Measurements from ENCODE around the gene CDC42BPB.

Gene CDC42BPB

DNA sequence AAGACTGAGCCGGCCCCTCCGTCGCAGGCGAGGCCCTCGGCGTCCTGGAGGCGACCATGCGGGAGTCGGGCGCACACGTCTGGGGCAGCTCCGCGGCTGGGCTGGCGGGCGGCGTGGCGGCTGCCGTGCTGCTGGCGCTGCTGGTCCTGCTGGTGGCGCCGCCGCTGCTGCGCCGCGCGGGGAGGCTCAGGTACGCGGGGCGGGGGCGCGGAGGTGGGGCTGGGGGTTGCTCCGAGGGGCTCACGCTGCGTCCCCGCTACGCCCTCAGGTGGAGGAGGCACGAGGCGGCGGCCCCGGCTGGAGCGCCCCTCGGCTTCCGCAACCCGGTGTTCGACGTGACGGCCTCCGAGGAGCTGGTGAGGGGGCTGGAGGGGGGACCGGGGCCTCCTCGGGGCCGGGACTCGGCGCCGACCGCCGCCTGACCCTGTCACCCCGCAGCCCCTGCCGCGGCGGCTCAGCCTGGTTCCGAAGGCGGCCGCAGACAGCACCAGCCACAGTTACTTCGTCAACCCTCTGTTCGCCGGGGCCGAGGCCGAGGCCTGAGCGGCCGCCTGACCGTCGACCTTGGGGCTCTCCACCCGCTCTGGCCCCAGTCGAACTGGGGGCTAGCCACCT is 127.1 kb downstream of the CDC42BPB start:
- DNase-seq, result peak; percentile 46
- no peak overlapping the region for H3K4ac ChIP-seq (ENCODE audit: low read depth, low read length)
- H2BK120ac ChIP-seq (ENCODE audit: low read depth, low read length), result no peak overlapping the region
- H3K23ac ChIP-seq (ENCODE audit: low read length), result no peak overlapping the region
- H3K79me1 ChIP-seq (ENCODE audit: low read length), result no peaks in the 10 kb centered on the region
- H3K27ac ChIP-seq (ENCODE audit: low read depth, low read length), result no peak overlapping the region
- peaks cover 2% of the 10 kb centered on the region for H3K4me1 ChIP-seq (ENCODE audit: control insufficient read depth, low read depth, low read length)
- H4K5ac ChIP-seq (ENCODE audit: low read length), result no peak overlapping the region
- peaks cover 11% of the 10 kb centered on the region for H3K27me3 ChIP-seq (ENCODE audit: insufficient read depth, low read length, poor library complexity)
- no peak overlapping the region for H2AK5ac ChIP-seq (ENCODE audit: low read length)
- H3K56ac ChIP-seq (ENCODE audit: low read length), result no peak overlapping the region
- H3K79me2 ChIP-seq (ENCODE audit: control insufficient read depth, insufficient read depth, low read length), result no peaks in the 10 kb centered on the region
- no peak overlapping the region for H3K4me3 ChIP-seq (ENCODE audit: low read length)
- H4K8ac ChIP-seq (ENCODE audit: low read depth, low read length), result no peak overlapping the region
- no peak overlapping the region for H2BK5ac ChIP-seq (ENCODE audit: low read length)
- H2BK15ac ChIP-seq (replicated peaks; ENCODE audit: low read depth), result no peak overlapping the region
- WGBS (ENCODE audit: extremely low coverage, insufficient coverage, low lambda C conversion rate), result no CpG with 5 or more reads among the region's 74 CpGs
- peaks cover 2% of the 10 kb centered on the region for H3K36me3 ChIP-seq (ENCODE audit: control insufficient read depth, insufficient read depth, low read length)
- H3K9ac ChIP-seq (ENCODE audit: low read length), result no peak overlapping the region
- no peak overlapping the region for H3K4me2 ChIP-seq (ENCODE audit: low read length)
- no peak overlapping the region for H3K18ac ChIP-seq (ENCODE audit: low read length)

DNA sequence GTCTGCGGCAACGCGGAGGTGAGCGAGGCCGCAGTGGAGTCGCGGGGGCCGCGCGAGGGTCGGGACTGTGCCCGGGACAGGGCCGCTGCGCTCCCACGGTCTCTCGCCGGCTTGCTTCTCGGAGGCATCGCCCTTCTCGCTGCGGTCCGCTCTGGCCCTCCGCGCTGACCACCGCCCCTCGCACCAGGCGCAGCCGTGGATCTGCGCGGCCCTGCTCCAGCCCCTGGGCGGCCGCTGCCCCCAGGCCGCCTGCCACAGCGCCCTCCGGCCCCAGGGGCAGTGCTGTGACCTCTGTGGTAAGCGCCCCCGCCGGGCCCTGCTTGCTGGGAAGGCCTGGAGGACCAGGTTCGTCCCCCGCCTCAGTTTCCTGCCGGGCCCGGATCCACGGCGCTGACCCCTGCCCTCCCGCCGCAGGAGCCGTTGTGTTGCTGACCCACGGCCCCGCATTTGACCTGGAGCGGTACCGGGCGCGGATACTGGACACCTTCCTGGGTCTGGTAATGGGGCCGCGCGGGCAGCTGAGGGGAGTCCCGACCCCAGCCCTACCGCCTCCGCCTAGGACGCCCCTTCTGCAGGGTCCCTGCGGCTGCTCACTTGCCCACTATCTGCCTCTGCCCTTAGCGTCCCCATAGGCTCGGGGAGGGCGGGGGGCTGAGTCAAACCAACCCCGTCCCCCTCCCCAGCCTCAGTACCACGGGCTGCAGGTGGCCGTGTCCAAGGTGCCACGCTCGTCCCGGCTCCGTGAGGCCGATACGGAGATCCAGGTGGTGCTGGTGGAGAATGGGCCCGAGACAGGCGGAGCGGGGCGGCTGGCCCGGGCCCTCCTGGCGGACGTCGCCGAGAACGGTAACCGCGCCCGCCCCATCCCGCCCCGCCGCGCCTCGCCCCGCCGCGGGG is 127.9 kb downstream of the CDC42BPB start:
- Histone ChIP-seq H3K56ac (ENCODE audit: low read length) (peak overlapping the region; percentile 67), H3K79me1 (ENCODE audit: low read length) (no peaks in the 10 kb centered on the region), H2BK5ac (ENCODE audit: low read length) (no peak overlapping the region), H3K4ac (ENCODE audit: low read depth, low read length) (no peak overlapping the region), H2AK5ac (ENCODE audit: low read length) (no peak overlapping the region), H4K8ac (ENCODE audit: low read depth, low read length) (no peak overlapping the region), H3K79me2 (ENCODE audit: control insufficient read depth, insufficient read depth, low read length) (no peaks in the 10 kb centered on the region), H2BK120ac (ENCODE audit: low read depth, low read length) (no peak overlapping the region), H3K27ac (ENCODE audit: low read depth, low read length) (no peak overlapping the region), H3K27me3 (ENCODE audit: insufficient read depth, low read length, poor library complexity) (peaks cover 11% of the 10 kb centered on the region), H3K36me3 (ENCODE audit: control insufficient read depth, insufficient read depth, low read length) (peaks cover 2% of the 10 kb centered on the region), H3K4me3 (ENCODE audit: low read length) (no peak overlapping the region), H2BK15ac (replicated peaks; ENCODE audit: low read depth) (no peak overlapping the region), H3K9ac (ENCODE audit: low read length) (peak overlapping the region; percentile 3), H3K18ac (ENCODE audit: low read length) (no peak overlapping the region), H3K4me2 (ENCODE audit: low read length) (peak overlapping the region; percentile 99), H3K4me1 (ENCODE audit: control insufficient read depth, low read depth, low read length) (peaks cover 2% of the 10 kb centered on the region), H3K23ac (ENCODE audit: low read length) (no peak overlapping the region), H4K5ac (ENCODE audit: low read length) (no peak overlapping the region)
- WGBS (ENCODE audit: extremely low coverage, insufficient coverage, low lambda C conversion rate), result no CpG with 5 or more reads among the region's 94 CpGs
- DNase-seq, result no peak

DNA sequence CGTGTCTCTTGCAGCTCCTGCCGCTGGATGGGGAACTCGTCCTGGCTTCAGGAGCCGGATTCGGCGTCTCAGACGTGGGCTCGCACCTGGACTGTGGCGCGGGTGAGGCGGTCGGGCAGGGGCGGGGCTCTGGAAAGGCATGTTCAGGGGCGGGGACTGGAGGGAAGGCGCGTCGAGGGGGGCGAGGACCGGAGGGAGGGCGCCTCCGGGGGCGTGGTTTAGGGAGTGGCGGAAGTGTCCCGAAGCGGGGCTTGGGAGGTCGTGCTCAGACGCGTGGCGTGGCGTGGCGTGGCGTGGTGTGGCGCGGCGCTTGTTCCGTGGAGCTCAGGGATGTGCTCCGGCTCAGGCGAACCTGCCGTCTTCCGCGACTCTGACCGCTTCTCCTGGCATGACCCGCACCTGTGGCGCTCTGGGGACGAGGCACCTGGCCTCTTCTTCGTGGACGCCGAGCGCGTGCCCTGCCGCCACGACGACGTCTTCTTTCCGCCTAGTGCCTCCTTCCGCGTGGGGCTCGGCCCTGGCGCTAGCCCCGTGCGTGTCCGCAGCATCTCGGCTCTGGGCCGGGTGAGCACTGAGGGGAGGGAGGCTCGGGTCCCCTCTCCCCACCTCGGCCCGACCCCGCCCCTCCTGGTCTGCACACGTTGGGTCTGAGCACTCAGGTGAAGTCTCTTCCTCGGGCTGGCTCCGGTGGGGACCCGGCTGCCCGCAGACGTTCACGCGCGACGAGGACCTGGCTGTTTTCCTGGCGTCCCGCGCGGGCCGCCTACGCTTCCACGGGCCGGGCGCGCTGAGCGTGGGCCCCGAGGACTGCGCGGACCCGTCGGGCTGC is 128.7 kb downstream of the CDC42BPB start:
- no CpG with 5 or more reads among the region's 94 CpGs for WGBS (ENCODE audit: extremely low coverage, insufficient coverage, low lambda C conversion rate)

DNA sequence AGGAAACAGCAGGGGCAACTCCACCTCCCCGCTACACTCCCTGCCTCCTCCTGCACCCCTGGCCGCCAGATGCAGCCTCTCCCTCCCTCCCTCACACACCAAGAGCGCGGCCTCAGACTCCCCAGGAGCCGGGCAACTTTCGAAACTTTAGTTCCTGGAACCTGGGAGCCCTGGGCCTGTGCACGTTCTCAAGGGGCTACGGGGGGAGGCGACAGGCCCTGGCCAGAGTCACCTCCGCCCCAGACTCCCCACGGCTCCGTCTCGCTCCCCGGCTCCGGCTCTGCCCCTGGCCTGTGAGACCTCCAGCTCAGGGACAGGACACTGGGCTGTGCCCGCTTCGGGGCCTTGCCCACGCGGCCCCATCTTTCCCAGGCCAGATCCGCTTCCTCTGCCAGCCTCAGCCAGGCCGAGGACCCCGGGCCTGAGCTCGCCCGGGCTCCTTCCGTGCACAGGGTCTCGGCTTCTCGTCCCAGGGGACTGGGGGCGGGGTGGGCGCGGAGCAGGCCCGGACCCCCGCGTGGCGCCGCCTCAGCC is 129.4 kb downstream of the CDC42BPB start:
- Histone ChIP-seq H3K79me2 (ENCODE audit: control insufficient read depth, insufficient read depth, low read length) (no peaks in the 10 kb centered on the region), H3K56ac (ENCODE audit: low read length) (peak overlapping the region; percentile 87), H4K5ac (ENCODE audit: low read length) (no peak overlapping the region), H3K27ac (ENCODE audit: low read depth, low read length) (no peak overlapping the region), H4K8ac (ENCODE audit: low read depth, low read length) (no peak overlapping the region), H3K36me3 (ENCODE audit: control insufficient read depth, insufficient read depth, low read length) (no peaks in the 10 kb centered on the region), H2AK5ac (ENCODE audit: low read length) (no peak overlapping the region), H3K4me3 (ENCODE audit: low read length) (peak overlapping the region; percentile 72), H3K4me2 (ENCODE audit: low read length) (peak overlapping the region; percentile 99), H2BK15ac (replicated peaks; ENCODE audit: low read depth) (no peak overlapping the region), H3K79me1 (ENCODE audit: low read length) (no peaks in the 10 kb centered on the region), H3K27me3 (ENCODE audit: insufficient read depth, low read length, poor library complexity) (peaks cover 11% of the 10 kb centered on the region), H2BK120ac (ENCODE audit: low read depth, low read length) (no peak overlapping the region), H3K4me1 (ENCODE audit: control insufficient read depth, low read depth, low read length) (peaks cover 2% of the 10 kb centered on the region), H3K9ac (ENCODE audit: low read length) (peak overlapping the region; percentile 81), H2BK5ac (ENCODE audit: low read length) (no peak overlapping the region), H3K4ac (ENCODE audit: low read depth, low read length) (no peak overlapping the region), H3K18ac (ENCODE audit: low read length) (peak overlapping the region; percentile 4), H3K23ac (ENCODE audit: low read length) (peak overlapping the region; percentile 45)
- DNase-seq, result peak; percentile 61
- WGBS (ENCODE audit: extremely low coverage, insufficient coverage, low lambda C conversion rate), result no CpG with 5 or more reads among the region's 35 CpGs

More for the DNA sequence above, 128.7 kb downstream of the CDC42BPB start:
- H2BK5ac ChIP-seq (ENCODE audit: low read length), result no peak overlapping the region
- peaks cover 2% of the 10 kb centered on the region for H3K4me1 ChIP-seq (ENCODE audit: control insufficient read depth, low read depth, low read length)
- no peak overlapping the region for H2BK120ac ChIP-seq (ENCODE audit: low read depth, low read length)
- H3K27me3 ChIP-seq (ENCODE audit: insufficient read depth, low read length, poor library complexity), result peaks cover 11% of the 10 kb centered on the region
- H3K4ac ChIP-seq (ENCODE audit: low read depth, low read length), result no peak overlapping the region
- DNase-seq, result peak; percentile 83
- H3K23ac ChIP-seq (ENCODE audit: low read length), result no peak overlapping the region
- no peak overlapping the region for H4K5ac ChIP-seq (ENCODE audit: low read length)
- peak overlapping the region; percentile 81 for H3K9ac ChIP-seq (ENCODE audit: low read length)
- H3K4me3 ChIP-seq (ENCODE audit: low read length), result peak overlapping the region; percentile 72
- H3K4me2 ChIP-seq (ENCODE audit: low read length), result peak overlapping the region; percentile 99
- H4K8ac ChIP-seq (ENCODE audit: low read depth, low read length), result no peak overlapping the region
- no peaks in the 10 kb centered on the region for H3K79me2 ChIP-seq (ENCODE audit: control insufficient read depth, insufficient read depth, low read length)
- H3K27ac ChIP-seq (ENCODE audit: low read depth, low read length), result no peak overlapping the region
- no peak overlapping the region for H3K18ac ChIP-seq (ENCODE audit: low read length)
- peak overlapping the region; percentile 87 for H3K56ac ChIP-seq (ENCODE audit: low read length)
- no peak overlapping the region for H2BK15ac ChIP-seq (replicated peaks; ENCODE audit: low read depth)
- H2AK5ac ChIP-seq (ENCODE audit: low read length), result no peak overlapping the region
- peaks cover 2% of the 10 kb centered on the region for H3K36me3 ChIP-seq (ENCODE audit: control insufficient read depth, insufficient read depth, low read length)
- H3K79me1 ChIP-seq (ENCODE audit: low read length), result no peaks in the 10 kb centered on the region

DNA sequence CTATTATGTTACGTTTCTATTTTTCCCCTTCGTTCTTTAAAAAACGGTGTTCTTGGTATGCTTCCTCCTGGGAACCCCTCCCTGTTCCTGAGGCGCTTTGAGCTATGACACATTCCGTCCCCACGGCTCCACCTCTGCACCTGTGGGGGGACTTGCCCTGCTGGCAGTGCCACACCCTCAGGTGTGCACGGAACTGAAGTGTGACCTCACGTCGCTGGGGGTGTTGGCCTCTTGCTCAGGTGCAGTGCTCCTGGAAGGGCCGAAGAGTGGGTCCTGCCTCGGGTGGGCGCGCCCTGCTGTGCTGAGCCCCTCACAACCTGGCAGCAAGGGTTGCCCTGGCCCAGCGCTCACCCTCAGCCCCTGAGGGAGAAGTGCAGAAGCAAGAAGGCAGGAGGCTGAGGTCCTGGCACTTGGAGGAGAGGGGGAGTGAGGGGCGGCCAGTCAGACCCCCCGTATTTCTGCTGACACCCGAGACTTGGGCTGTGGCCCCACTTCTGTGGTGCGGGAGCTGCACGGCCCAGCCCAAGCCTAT is 129.9 kb downstream of the CDC42BPB start:
- H3K4me3 ChIP-seq (ENCODE audit: low read length), result no peak overlapping the region
- no peaks in the 10 kb centered on the region for H3K36me3 ChIP-seq (ENCODE audit: control insufficient read depth, insufficient read depth, low read length)
- DNase-seq, result no peak
- H3K56ac ChIP-seq (ENCODE audit: low read length), result peak overlapping the region; percentile 56
- H4K8ac ChIP-seq (ENCODE audit: low read depth, low read length), result no peak overlapping the region
- WGBS (ENCODE audit: extremely low coverage, insufficient coverage, low lambda C conversion rate), result no CpG with 5 or more reads among the region's 19 CpGs
- no peaks in the 10 kb centered on the region for H3K79me1 ChIP-seq (ENCODE audit: low read length)
- no peak overlapping the region for H2BK15ac ChIP-seq (replicated peaks; ENCODE audit: low read depth)
- H3K4me2 ChIP-seq (ENCODE audit: low read length), result peak overlapping the region; percentile 99
- H2AK5ac ChIP-seq (ENCODE audit: low read length), result no peak overlapping the region
- H2BK5ac ChIP-seq (ENCODE audit: low read length), result no peak overlapping the region
- no peak overlapping the region for H4K5ac ChIP-seq (ENCODE audit: low read length)
- H2BK120ac ChIP-seq (ENCODE audit: low read depth, low read length), result no peak overlapping the region
- H3K79me2 ChIP-seq (ENCODE audit: control insufficient read depth, insufficient read depth, low read length), result no peaks in the 10 kb centered on the region
- H3K4ac ChIP-seq (ENCODE audit: low read depth, low read length), result no peak overlapping the region
- no peak overlapping the region for H3K23ac ChIP-seq (ENCODE audit: low read length)
- no peak overlapping the region for H3K27ac ChIP-seq (ENCODE audit: low read depth, low read length)
- peaks cover 11% of the 10 kb centered on the region for H3K27me3 ChIP-seq (ENCODE audit: insufficient read depth, low read length, poor library complexity)
- H3K18ac ChIP-seq (ENCODE audit: low read length), result no peak overlapping the region
- peak overlapping the region; percentile 11 for H3K9ac ChIP-seq (ENCODE audit: low read length)
- peaks cover 2% of the 10 kb centered on the region for H3K4me1 ChIP-seq (ENCODE audit: control insufficient read depth, low read depth, low read length)

Measured in mesendoderm (in vitro differentiated cells).